ENCODE measurements around the gene IGF2. TPM values are rescaled to one million over a fixed set of nuclear protein-coding genes. Genes with fewer than 3 reads are reported as not detected.

Gene IGF2
- total RNA-seq, 1 donor from 2014 or later = 188 TPM

DNA sequence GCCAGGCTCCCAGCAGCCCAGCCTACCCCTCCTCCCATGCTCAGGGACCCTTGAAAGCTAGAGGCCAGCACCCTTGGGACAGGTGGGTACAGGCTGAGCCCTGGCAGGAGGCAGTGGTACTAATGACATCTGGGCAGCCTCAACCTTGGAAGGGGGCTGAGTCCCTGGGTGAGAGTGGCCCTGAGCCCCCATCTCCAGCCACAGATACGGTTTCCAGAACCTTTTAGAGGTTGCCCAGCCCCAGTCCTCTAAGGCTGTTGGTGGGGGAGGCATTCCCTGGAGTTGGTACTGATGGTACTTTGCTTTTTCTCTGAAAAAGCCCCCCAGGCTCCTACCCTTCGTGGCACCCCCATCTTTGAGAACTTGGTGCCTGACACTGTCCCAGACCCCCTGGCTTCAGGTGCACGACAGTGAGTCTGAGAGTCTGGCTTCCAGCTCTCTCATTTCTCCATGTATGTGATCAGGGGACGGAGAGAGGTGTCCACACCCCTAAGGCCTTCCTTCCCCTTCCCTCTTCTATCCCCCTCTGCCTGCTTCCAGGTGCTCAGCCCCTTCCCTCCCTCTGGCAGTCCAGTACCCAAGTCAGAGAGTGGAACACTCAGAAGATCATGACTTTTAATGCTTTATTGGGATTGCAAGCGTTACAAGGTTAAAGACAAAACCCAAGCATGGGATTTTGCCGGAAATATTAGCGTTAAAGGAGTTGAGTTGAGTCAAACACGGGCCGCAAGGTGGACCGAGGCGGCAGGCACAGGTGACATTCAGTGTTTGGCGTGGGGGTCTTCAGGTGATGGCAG is 10.5 kb downstream of the IGF2 start:
- Histone ChIP-seq H2AFZ (ENCODE audit: low read depth, low read length) (no peak overlapping the region), H3K27ac (ENCODE audit: low read depth, low read length) (no peak overlapping the region), H3K9me3 (ENCODE audit: insufficient read depth, low read depth, low read length) (peaks cover 6% of the 10 kb centered on the region), H3K36me3 (ENCODE audit: insufficient read depth, low read length) (no peaks in the 10 kb centered on the region), H3K4me1 (ENCODE audit: insufficient read depth, low read length) (no peaks in the 10 kb centered on the region), H3K4me3 (ENCODE audit: insufficient read depth, low read depth, low read length) (no peak overlapping the region), H3K9ac (ENCODE audit: low read length) (no peak overlapping the region), H4K20me1 (ENCODE audit: insufficient read depth, low read length) (peaks cover 3% of the 10 kb centered on the region), H3K4me2 (ENCODE audit: low read length) (no peak overlapping the region), H3K27me3 (ENCODE audit: insufficient read depth, low read length) (peaks cover 7% of the 10 kb centered on the region), H3K79me2 (ENCODE audit: insufficient read depth, low read length) (no peaks in the 10 kb centered on the region)
- peaks cover 25% of the 10 kb centered on the region for H3K27me3 Mint-ChIP-seq (ENCODE audit: low read depth, unreplicated experiment)
- H3K4me1 Mint-ChIP-seq (ENCODE audit: low read depth, unreplicated experiment) = no peaks in the 10 kb centered on the region
- H3K36me3 Mint-ChIP-seq (ENCODE audit: low read depth, unreplicated experiment) = peaks cover 2% of the 10 kb centered on the region
- TF ChIP-seq EZH2 (IDR thresholded peaks at IDR 0.05; ENCODE audit: insufficient read depth, low read length) = no peak
- TF ChIP-seq, protein P1, sequence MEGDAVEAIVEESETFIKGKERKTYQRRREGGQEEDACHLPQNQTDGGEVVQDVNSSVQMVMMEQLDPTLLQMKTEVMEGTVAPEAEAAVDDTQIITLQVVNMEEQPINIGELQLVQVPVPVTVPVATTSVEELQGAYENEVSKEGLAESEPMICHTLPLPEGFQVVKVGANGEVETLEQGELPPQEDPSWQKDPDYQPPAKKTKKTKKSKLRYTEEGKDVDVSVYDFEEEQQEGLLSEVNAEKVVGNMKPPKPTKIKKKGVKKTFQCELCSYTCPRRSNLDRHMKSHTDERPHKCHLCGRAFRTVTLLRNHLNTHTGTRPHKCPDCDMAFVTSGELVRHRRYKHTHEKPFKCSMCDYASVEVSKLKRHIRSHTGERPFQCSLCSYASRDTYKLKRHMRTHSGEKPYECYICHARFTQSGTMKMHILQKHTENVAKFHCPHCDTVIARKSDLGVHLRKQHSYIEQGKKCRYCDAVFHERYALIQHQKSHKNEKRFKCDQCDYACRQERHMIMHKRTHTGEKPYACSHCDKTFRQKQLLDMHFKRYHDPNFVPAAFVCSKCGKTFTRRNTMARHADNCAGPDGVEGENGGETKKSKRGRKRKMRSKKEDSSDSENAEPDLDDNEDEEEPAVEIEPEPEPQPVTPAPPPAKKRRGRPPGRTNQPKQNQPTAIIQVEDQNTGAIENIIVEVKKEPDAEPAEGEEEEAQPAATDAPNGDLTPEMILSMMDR (IDR thresholded peaks at IDR 0.05; ENCODE audit: insufficient read depth, low read depth, low read length) = no peak
- H3K27ac Mint-ChIP-seq (ENCODE audit: unreplicated experiment) = no peak overlapping the region
- no peak overlapping the region for H3K4me3 Mint-ChIP-seq (ENCODE audit: unreplicated experiment)
- H3K9me3 Mint-ChIP-seq (ENCODE audit: unreplicated experiment) = peaks cover 2% of the 10 kb centered on the region
- FAIRE-seq = no peak
- no peak for DNase-seq (ENCODE audit: low read depth)

DNA sequence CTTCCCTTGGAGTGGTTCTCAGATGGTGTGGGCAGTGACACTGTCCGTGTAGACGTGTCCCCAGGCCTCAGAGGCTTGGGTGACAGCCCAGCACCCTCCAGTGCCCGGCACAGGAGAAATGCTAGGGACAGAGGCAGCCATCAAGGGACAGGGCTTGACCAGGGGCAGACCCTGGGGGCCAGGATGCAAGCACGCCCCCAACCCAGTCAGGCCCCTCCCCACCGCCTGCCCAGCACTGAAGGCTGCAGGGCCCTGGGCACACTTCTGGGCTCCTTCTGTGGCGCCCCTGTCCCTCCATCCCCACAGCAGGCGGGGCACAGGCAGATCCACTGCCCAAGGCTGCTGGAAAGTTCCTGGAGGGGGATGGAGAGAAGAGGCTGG is 11.1 kb downstream of the IGF2 start:
- FAIRE-seq (no peak), DNase-seq (ENCODE audit: low read depth) (no peak)
- H3K4me3 ChIP-seq (ENCODE audit: insufficient read depth, low read depth, low read length) = no peak overlapping the region
- H3K36me3 ChIP-seq (ENCODE audit: insufficient read depth, low read length) = no peaks in the 10 kb centered on the region
- H3K9ac ChIP-seq (ENCODE audit: low read length) = no peak overlapping the region
- TF ChIP-seq EZH2 (IDR thresholded peaks at IDR 0.05; ENCODE audit: insufficient read depth, low read length) = no peak
- TF ChIP-seq, protein P1 (IDR thresholded peaks at IDR 0.05; ENCODE audit: insufficient read depth, low read depth, low read length) = no peak
- peaks cover 5% of the 10 kb centered on the region for H3K27me3 ChIP-seq (ENCODE audit: insufficient read depth, low read length)
- Mint-ChIP-seq H3K4me3 (ENCODE audit: unreplicated experiment) (no peak overlapping the region), H3K27ac (ENCODE audit: unreplicated experiment) (no peak overlapping the region), H3K4me1 (ENCODE audit: low read depth, unreplicated experiment) (no peaks in the 10 kb centered on the region), H3K36me3 (ENCODE audit: low read depth, unreplicated experiment) (peaks cover 2% of the 10 kb centered on the region), H3K9me3 (ENCODE audit: unreplicated experiment) (peaks cover 4% of the 10 kb centered on the region), H3K27me3 (ENCODE audit: low read depth, unreplicated experiment) (peaks cover 28% of the 10 kb centered on the region)
- H3K27ac ChIP-seq (ENCODE audit: low read depth, low read length) = no peak overlapping the region
- H4K20me1 ChIP-seq (ENCODE audit: insufficient read depth, low read length) = peaks cover 3% of the 10 kb centered on the region
- no peak overlapping the region for H3K4me2 ChIP-seq (ENCODE audit: low read length)
- peaks cover 6% of the 10 kb centered on the region for H3K9me3 ChIP-seq (ENCODE audit: insufficient read depth, low read depth, low read length)
- no peaks in the 10 kb centered on the region for H3K79me2 ChIP-seq (ENCODE audit: insufficient read depth, low read length)
- H2AFZ ChIP-seq (ENCODE audit: low read depth, low read length) = no peak overlapping the region
- no peaks in the 10 kb centered on the region for H3K4me1 ChIP-seq (ENCODE audit: insufficient read depth, low read length)

Data from astrocyte (in vitro differentiated cells and primary cell).